Left hindlimb (tissue), 1 donor: ENCODE results near the gene PSMD12.
A peak's percentile ranks its signal among the peaks of the same experiment; 100 is the strongest.
"Not testable (repeated sequence)": the region's sequence is repeated elsewhere in the genome, so short reads cannot be mapped to it uniquely, and the experiment has no call there.

ENCODE experiments used
- DNase-seq: peaks from one replicate; pipeline ENCODE4 v3.0.0-alpha.2; 2018

The PSMD12 gene

DNA sequence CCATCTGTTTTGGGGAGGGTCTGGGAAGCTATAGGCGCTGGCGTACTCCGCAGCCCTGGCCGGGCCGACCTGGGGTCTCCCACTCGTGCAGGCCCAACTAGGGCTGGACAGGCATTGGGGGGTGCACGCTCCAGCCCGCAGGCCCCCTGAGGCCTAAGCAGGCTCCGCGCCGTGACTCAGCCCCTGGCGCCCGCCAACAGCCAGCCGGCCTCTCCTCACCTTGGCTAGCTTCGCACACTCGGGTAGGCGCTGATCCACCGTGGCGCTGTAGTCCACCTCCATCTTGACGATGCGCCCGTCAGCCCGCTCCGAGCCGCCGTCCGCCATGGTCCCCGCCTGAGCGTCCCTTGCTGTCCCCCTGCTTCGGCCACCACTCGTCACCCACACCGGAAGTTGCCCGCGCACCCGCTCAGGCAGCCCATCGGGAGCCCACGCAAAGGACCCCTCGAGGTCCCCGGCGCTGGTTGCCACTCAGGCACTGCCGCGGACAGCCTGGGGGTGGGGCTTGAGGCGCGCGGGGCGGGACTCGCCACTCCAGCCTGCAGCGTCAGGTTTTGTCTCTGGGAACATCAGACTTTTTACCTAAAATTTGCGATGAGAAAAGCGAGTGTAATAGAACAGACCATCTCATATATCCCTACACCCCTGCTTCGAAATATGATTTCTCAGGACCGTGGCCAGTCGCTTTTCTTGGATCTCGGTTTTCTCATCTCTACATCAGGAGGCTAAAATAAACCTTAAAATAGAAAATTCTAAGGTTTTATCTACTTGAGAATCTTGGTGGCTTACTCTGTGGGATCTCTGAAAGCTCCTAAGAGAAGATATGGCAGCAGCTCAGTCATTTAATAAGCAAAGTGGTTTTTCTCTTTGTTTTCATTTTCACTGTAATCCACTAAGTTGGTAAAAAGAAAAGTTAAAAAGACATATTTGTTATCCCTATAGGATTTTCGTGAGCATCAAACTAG lies at the start of gene PSMD12:
Gene PSMD12 (minus strand): TSS at position 385 of the 965 bp plus-strand sequence. CDS start 58 bp downstream, at position 327.
- peak; percentile 96 for DNase-seq

DNA sequence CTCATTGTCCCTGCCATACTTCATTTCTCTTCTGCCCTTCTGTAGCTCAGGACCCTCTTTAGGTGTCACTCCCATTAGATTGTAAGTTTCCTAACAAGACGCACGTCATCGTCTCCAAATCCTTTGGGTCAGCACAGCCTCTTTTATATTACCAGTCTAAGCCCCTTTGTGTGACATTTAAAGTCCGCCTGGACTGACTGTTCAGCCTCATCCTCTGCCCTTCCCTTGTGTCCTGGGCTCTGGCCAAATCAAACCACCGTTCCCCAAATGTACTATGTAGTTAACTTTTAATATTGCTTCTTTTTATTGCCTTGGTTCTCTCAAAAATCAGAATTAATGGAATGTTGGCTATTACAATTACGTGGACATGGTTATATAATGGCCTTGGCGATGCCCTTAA lies 48.9 kb upstream of the PSMD12 start:
- no peak for DNase-seq

DNA sequence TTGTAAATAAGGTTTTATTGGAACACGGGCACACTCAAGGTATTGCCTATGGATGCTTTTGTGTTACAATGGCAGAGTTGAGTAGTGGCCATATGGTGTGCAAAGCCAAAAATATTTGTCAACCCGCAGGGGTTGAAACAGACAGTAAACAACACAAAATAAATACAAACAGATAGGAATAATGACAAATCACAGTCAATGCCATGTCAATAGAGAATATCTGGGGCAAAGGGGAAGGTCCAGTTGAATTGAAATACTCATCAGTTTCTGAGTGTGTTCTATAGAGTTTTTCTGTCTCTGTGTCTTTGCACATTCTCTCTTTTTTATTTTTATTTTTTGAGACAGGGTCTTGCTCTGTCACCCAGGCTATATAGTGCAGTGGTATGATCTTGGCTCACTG lies 48.2 kb upstream of the PSMD12 start:
- no peak for DNase-seq

DNA sequence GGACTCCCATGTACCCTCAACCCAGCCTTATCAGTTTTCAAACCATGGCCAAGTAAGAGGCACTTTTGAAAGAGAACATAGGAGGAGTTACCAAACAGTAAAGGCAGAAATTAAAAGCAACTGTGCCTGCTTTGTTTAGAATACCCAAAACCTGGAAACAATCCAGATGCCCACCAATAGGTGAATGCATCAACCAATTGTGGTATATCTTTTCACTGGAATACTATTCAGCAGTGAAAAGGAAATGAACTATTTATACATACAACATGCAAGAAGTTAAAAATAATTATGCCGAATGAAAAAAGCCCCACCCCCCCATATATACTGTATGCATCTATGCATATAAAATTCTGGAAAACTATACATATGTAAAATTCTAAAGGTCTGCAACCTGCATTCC lies 47.8 kb upstream of the PSMD12 start:
- DNase-seq: no peak

DNA sequence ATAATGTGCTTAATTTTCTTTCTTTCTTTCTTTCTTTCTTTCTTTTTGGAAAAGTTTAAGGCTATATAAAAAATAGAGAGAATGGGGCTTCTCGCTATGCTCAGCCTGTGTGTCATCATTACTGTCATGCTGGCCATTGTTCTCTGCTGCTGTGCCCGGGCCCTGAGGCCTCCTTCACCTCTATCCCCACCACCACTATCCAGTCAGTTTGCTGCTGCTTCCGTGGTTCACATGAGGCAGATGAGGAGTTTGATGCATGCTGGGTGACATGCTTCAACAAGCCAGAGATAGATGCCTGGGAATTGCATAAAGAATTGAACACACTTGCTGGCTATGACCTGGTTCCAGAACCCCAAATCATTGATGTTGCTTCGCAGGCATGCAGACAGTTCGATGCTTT lies 47.0 kb upstream of the PSMD12 start:
- no peak for DNase-seq

DNA sequence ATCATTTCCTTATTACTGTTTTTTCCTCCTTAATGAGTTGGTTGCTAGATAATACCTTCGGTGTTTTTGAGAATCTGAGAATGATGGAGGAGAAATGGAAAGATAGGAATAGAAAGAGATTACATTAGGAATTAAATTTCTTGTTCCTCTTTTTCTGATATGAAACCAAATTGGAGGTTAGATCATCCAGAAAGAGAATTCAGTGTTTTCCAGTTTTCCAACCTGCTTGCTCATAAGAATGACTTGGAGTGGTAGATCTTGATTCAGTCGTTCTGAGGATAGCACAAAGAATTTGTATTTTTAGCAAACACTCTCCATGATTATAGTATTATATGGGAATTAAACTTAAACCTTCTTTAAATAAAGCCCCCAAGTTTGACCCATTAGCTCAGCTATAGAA lies 46.6 kb upstream of the PSMD12 start:
- no peak for DNase-seq

DNA sequence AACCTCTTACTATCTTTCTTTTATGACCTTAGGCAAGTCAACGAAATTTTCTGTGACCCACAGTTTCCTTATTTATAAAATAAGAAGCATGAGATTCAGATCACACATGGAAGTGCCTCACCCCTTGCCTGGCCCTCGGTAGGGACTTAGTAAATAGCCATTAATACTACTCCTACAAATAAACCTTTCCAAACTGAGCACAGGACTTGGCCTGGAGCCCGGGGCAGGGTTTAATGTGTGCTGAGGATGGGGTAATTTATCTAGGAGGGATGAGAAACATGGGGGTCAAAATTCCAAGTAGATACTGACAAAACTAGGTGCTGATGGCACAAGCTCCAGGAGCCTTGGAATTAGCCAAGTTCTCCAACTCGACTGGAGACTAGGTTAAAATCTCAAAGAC lies 45.7 kb upstream of the PSMD12 start:
- DNase-seq: no peak

DNA sequence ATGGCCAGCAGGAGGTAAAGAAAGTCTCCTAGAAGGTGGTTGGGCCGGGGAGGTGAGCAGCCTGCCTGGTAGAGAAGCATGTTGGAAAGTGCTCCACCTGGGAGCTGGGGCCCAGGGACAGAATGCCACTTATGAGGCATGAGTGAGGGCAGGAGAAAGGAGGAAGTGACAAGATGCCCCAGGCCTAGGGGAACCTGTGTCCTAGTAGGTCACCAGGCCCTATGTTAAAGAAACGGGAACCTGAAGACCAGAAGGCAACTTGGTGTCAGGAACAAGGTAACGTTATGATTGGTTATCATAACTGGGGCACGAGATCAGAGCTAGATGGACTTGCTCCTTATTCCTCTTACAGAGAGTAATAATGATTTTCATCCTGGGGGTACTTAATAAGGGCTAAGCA lies 45.0 kb upstream of the PSMD12 start:
- DNase-seq: no peak

DNA sequence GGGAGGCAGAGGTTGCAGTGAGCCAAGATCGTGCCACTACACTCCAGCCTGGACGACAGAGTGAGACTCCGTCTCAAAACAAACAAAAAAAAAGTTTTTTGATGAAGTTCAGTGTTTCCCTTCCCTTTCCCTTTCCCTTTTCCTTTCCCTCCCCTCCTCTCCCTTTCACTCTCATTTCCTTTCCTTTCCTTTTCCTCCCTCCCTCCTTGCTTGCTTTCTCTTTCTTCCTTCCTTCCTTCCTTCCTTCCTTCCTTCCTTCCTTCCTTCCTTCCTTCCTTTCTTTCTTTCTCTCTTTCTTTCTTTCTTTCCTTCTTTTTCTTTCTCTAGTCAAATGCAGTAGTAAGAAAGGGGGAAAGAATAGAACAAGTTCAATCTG lies 42.1 kb upstream of the PSMD12 start:
- DNase-seq: not testable (repeated sequence)

DNA sequence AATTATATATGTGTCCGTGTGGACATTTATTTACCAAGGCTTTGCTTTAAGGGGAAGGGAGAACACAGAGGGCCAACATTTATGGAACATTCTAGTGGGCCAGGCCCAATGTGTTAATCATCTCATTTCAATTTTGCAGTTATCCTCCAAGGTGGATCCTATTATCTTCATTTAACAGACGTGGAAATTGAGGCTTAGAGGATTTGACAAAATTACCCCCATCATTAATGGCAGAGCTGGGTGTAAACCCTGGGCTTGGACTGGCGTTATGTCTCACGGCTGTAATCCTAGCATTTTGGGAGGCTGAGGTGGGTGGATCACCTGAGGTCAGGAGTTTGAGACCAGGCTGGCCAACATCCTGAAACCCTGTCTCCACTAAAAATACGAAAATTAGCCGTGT lies 37.1 kb upstream of the PSMD12 start:
- DNase-seq: no peak

DNA sequence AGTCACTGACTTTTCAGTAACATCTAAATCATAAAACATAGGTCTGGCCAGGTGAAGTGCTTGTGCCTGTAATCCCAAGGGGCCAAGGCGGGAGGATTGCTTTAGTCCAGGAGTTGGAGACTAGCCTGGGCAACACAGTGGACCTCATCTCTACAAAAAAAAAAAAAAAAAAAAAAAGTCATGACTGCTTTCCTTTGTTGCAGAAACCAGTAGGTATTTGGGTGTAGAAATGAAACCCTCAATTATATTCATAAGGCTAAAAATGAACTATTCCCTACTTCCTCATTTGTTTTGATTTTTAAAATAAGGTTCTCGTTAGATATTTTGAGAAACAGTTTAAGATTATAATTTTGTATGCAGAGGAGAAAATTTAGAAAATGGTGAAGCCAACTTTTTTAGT lies 36.7 kb upstream of the PSMD12 start:
- no peak for DNase-seq

DNA sequence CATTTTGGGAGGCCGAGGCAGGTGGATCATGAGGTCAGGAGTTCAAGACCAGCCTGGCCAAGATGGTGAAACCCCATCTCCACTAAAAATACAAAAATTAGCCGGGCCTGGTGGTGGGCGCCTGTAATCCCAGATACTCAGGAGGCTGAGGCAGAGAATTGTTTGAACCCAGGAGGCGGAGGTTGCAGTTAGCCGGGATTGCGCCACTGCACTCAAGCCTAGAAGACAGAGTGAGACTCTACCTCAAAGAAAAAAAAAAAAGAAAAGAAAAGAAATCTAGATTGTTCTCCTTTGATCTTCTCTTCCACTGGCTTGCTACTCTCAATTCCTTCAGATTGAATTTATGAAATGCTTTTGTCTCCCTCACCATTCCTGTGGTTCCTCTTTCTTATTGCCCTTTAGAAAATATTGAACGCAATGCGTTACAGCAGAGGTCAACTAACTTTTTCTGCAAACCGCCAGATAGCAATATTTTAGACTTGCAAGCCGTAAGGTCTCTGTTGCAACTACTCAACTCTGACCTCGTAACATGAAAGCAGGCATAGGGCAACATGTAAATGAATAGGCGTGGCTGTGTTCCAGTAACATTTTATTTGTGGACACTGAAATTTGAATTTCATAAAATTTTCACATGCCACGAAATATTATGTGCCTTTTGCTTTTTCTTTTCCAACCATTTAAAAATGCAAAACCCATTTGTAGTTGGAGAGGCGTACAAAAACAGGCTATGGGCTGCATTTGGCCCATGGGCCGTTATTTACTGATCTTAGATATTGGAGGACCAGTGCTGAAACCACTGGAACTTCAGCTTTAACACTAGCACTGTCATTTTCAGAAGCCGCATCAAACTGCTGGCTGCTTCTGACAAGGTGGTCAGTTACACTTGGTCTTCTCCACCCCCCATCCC lies 35.5 kb upstream of the PSMD12 start:
- DNase-seq: no peak

DNA sequence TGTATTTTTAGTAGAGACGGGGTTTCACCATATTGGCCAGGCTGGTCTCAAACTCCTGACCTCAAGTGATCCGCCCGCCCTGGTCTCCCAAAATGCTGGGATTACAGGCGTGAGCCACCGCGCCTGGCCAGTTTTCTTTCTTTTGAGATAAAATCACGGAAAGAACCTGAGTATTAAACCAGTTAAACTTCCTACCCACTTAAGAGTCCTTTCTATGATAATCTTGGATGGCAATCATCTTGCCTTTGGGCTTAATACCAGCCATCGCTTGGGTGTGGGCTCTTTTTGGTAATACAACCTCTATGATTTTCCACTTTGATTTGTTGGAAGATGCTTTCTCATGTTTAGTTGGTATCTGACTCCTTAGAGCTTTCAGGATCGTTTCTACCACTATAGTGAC lies 34.7 kb upstream of the PSMD12 start:
- no peak for DNase-seq

DNA sequence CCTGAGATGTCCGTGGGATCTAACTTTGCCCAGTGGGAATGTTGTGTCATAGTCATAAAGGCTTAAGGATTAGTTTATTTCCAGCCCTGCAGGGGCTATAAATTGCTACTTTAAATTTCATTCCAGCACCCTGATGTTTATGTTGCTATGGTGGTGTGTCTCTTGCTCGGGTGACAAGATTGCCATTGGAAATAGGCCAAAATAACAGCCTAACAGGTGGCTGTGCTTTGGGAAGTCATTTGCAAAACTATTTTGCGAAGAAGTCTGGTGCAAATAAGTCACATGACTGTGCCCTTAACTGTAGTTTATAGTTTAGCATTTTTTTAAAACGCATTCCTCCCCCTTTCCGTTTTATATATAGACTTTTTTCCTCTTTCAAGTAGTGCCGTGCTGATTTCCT lies 33.8 kb upstream of the PSMD12 start:
- no peak for DNase-seq

DNA sequence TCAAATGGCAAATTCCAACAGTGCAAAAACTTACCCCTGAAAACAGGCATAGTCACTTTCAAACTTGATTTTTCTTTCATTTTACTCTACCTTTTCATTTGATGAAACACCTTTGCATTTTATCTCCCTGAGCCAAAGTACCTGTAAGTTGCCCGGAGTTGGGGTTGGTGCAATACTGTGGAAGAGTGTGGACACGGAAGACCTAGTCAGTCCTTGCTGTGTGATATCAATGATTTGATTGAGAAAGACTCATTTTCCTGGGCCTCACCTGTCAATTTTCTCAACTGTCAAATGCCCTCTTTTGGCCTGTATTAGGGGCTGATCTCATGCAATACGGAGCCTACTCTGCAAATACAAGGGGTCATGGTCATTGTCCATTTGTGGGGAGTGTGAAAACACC lies 33.3 kb upstream of the PSMD12 start:
- no peak for DNase-seq

DNA sequence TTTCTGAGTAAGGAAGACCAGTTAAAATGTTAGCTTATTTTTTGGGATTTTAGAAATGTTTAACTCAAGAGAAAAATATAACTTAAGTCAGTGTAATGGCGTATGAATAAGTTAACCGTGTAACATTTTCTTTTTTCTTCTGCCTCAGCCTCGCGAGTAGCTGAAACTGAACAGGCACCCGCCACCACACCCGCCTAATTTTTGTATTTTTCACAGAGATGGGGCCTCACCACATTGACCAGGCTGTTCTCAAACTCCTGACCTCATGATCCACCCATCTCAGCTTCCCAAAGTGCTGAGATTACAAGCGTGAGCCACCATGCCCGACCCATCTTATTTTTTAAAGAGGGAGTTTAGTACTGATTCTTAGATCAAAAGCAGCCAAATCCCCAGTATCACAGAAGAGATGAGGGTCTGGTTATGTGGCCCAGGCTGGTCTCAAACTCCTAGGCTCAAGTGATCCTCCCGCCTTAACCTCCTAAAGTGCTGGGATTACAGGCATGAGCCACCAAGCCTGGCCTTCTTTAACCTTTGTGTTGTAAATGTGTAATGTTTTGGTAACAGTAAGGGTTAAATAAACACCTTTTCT lies 27.5 kb upstream of the PSMD12 start:
- no peak for DNase-seq

DNA sequence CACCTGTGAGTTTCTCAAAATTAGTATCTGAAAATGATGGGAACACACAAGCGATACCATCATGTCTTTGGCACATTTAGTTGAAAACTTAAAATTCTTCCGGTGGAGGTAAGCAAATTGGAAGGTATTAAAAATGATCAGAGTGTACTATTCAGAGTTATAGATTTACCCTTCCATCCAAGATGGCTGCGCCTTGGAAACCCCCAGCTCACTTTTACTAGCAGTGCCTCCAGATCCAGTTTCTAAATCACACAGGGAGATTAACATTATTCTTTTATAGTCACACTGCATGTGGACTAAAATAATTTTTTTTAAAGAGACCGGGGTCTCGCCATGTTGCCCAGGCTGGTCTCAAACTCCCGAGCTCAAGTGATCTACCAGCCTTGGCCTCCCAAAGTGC lies 25.7 kb upstream of the PSMD12 start:
- no peak for DNase-seq

DNA sequence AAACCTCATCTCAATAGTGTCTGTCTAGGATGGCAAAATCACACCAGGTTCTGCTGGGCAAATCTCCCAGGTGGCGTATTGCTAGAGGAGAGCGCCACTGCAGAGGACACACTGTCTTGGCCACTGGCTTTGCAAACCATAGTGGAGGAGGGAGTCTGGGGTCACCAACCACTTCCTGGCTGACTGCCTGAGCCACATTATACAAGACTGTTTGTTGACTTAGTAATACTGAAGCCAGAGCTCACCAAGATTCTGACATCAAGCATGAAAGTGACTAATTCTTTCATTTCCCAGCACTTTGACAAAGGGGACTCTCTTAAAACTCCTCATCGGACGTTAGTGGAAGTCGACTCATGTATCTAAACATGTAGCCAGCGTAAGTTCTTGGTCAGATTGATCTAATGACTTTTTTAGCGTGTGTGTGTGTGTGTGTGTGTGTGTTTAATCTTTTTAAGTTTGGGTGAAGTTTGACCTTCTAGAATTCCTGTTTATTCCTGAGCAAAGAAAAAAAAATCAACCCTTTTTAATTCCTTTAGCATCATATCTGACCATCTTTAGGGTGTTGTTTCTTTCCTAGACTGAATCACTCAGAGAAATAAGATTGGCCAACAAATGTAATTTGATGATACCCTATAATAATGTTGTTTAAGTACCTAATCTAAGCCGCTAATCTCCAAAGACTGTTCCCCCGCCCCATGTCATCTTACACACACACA lies 24.4 kb upstream of the PSMD12 start:
- peak; percentile 53 for DNase-seq

DNA sequence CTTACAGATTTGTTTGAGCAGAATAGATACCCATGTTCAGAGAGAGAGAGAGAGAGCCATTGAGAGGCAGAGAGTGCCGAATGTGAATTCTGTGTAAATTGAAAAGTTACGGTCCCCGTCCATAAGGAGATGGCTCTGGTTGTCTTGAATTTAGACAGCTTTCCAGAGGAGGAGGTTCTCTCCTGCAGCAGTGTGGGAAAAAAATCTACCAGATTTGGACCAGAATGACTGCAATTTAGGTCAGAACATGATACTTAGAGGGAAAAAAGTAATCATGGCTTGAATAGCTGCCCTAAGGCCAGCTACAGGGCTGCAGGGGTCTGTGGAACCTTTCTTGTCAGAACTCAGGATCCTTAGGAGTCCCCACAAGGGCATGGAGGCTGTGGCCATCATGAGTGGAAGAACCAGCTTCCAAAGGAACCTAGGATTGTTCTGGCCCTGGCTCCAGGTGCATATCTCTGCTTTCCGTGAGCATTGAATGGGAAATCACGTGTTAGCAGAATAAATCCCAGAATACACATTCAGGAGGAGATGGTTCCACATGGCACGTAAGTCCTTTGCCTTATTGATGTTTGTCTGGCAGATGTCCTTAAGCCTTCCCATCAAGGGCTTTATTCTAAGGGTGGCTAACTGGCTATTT lies 23.7 kb upstream of the PSMD12 start:
- no peak for DNase-seq

DNA sequence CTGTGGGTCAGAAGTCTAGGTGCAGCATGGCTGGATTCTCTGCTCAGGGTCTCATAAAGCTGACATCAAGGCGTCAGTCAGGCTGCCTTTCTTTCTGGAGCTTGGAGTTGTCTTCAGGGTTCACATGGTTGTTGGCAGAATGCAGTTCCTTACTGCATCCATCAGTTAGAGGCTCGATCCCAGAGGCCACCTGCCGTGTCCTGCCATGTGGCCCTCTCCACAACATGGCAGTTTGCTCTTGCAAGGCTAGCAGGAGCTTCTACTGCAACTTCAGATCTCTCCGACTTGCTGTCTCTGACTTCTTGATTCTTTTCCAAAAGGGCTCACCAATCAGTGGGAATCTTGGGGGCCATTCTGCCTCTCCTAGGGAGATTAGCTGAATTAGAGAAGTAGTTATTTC lies 22.6 kb upstream of the PSMD12 start:
- DNase-seq: no peak

DNA sequence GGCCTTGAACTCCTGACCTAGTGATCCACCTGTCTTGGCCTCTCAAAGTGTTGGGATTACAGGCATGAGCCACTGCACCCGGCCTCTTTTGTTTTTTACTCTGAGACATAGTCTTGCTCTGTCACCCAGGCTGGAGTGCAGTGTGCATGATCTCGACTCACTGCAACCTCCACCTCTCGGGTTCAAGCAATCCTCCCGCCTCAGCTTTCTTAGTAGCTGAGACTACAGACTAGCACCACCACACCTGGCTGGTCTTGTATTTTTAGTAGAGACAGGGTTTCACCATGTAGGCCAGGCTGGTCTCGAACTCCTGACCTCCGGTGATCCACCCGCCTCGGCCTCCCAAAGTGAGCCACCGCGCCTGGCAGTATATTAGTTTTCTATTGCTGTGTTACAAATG lies 22.2 kb upstream of the PSMD12 start:
- DNase-seq: not testable (repeated sequence)

DNA sequence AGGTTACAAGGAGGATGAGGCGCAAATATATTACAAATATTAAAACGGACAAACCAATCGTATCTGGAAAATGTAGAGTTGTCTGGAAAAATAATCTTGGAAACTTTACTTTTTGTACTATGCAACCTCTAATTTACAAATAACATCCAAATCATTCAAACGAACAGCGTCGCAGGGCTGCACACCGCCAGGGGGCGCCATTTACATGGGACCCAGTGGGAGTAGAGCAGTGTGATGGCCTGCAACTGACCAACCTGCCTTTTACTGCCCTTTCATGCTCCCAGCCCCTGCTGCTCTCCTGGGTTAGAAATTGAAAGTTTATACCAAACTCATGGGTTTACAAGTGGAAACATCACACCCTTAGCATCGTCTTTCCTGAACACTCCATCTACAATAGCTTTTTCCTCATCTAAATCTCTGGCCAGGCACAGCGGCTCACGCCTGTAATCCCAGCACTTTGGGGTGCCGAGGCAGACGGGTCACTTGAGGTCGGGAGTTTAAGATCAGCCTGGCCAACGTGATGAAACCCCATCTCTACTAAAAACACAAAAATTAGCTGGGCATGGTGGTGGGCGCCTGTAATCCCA lies 20.7 kb upstream of the PSMD12 start:
- DNase-seq: no peak
